Body of pancreas (tissue), 4 donors: Measurements from ENCODE around the gene PAPPA2.

Experiments used
- POLR2A ChIP-seq, 3 donors: fragments of 450-650 bp; IDR thresholded peaks; one replicate each; pipeline ENCODE4 v1.6.1; 2016; ENCODE audit warnings: antibody characterized with exemption in 3 of 3, mild to moderate bottlenecking in 2 of 3
- TF ChIP-seq, protein P1 (sequence below), 7 experiments: fragments of 450-650 bp in 4 of 7; fragments of 200-600 bp in 3 of 7; sonication (generic) in 3 of 7; IDR thresholded peaks; one replicate each; pipeline ENCODE4 v1.5.1; 2016 to 2019; ENCODE audit warnings: antibody characterized with exemption in 7 of 7

DNA sequence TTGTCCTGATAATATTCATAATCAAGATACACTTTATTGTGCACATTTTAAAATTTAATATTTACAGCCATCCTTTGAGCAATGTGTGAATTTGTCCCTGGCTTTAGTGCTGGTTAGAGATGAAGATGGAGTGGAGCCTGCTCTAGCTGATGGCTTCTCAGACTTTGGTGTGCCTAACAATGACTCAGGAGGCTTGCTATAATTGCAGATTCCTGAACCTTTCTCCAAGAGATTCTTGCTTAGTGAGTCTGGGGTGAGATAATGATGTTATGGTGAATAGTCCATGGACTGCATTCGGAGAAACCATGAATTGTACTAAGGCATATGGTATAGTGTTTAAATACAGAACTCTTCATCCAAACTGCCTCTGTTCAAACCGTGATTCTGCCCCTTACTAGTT, 307.1 kb downstream of the PAPPA2 start:
- TF ChIP-seq, protein P1, sequence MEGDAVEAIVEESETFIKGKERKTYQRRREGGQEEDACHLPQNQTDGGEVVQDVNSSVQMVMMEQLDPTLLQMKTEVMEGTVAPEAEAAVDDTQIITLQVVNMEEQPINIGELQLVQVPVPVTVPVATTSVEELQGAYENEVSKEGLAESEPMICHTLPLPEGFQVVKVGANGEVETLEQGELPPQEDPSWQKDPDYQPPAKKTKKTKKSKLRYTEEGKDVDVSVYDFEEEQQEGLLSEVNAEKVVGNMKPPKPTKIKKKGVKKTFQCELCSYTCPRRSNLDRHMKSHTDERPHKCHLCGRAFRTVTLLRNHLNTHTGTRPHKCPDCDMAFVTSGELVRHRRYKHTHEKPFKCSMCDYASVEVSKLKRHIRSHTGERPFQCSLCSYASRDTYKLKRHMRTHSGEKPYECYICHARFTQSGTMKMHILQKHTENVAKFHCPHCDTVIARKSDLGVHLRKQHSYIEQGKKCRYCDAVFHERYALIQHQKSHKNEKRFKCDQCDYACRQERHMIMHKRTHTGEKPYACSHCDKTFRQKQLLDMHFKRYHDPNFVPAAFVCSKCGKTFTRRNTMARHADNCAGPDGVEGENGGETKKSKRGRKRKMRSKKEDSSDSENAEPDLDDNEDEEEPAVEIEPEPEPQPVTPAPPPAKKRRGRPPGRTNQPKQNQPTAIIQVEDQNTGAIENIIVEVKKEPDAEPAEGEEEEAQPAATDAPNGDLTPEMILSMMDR (IDR thresholded peaks at IDR 0.05): no peak
- no peak for TF ChIP-seq POLR2A (IDR thresholded peaks at IDR 0.05)
